ENCODE measurements around the gene SLC16A7.
"Not testable (repeated sequence)": the region's sequence is repeated elsewhere in the genome, so short reads cannot be mapped to it uniquely, and the experiment has no call there.

Gene SLC16A7

GRCh38 chr12:59737725-59738463, 142.1 kb downstream of the SLC16A7 start:
- no peak for DNase-seq

GRCh38 chr12:59742841-59743240, 147.0 kb downstream of the SLC16A7 start:
- no peak for DNase-seq

GRCh38 chr12:59744564-59744963, 148.7 kb downstream of the SLC16A7 start:
- no peak for DNase-seq

GRCh38 chr12:59751091-59751490, 155.3 kb downstream of the SLC16A7 start:
- not testable (repeated sequence) for DNase-seq

- no peak for DNase-seq
These were observed 165.7 kb downstream of the SLC16A7 start for GRCh38 chr12:59761542-59761941.

- no peak for DNase-seq
These were observed 168.0 kb downstream of the SLC16A7 start for GRCh38 chr12:59763835-59764234.

GRCh38 chr12:59768031-59768430, 172.2 kb downstream of the SLC16A7 start:
- no peak for DNase-seq

- no peak for DNase-seq
These were observed 184.8 kb downstream of the SLC16A7 start for GRCh38 chr12:59780605-59781135.

- DNase-seq: no peak
These were observed 191.8 kb downstream of the SLC16A7 start for GRCh38 chr12:59787610-59788009.

- DNase-seq: no peak
These were observed 196.8 kb downstream of the SLC16A7 start for GRCh38 chr12:59792647-59793046.

GRCh38 chr12:59803735-59804134, 207.9 kb downstream of the SLC16A7 start:
- DNase-seq: no peak

- no peak for DNase-seq
These were observed 212.6 kb downstream of the SLC16A7 start for GRCh38 chr12:59808317-59808910.

GRCh38 chr12:59811991-59812390, 216.2 kb downstream of the SLC16A7 start:
- DNase-seq: no peak

GRCh38 chr12:59812716-59813115, 216.9 kb downstream of the SLC16A7 start:
- DNase-seq: no peak

- no peak for DNase-seq
These were observed 224.8 kb downstream of the SLC16A7 start for GRCh38 chr12:59820594-59821011.

- DNase-seq: no peak
These were observed 227.7 kb downstream of the SLC16A7 start for GRCh38 chr12:59823567-59823966.

GRCh38 chr12:59827767-59828166, 231.9 kb downstream of the SLC16A7 start:
- no peak for DNase-seq

- no peak for DNase-seq
These were observed 232.7 kb downstream of the SLC16A7 start for GRCh38 chr12:59828521-59828920.

- no peak for DNase-seq
These were observed 237.6 kb downstream of the SLC16A7 start for GRCh38 chr12:59833408-59833807.

GRCh38 chr12:59834659-59835474, 239.0 kb downstream of the SLC16A7 start:
- DNase-seq: no peak
